ENCODE measurements around the gene SORBS2.

Gene SORBS2

GRCh38 chr4:185589067-185589836, 222.7 kb downstream of the SORBS2 start:
- no peak for DNase-seq (ENCODE audit: low read depth)
- H3K4me3 ChIP-seq (ENCODE audit: low read depth, low read length) = no peak overlapping the region
- TF ChIP-seq CTCF (IDR thresholded peaks at IDR 0.05; ENCODE audit: low read depth, low read length, missing control alignments) = no peak

GRCh38 chr4:185587427-185588161, 224.4 kb downstream of the SORBS2 start:
- no peak overlapping the region for H3K4me3 ChIP-seq (ENCODE audit: low read depth, low read length)
- peak; percentile 82 for DNase-seq (ENCODE audit: low read depth)
- no peak for TF ChIP-seq CTCF (IDR thresholded peaks at IDR 0.05; ENCODE audit: low read depth, low read length, missing control alignments)

- DNase-seq (ENCODE audit: low read depth) = no peak
- TF ChIP-seq CTCF (IDR thresholded peaks at IDR 0.05; ENCODE audit: low read depth, low read length, missing control alignments) = no peak
- H3K4me3 ChIP-seq (ENCODE audit: low read depth, low read length) = no peak overlapping the region
Observed at GRCh38 chr4:185587030-185587426, 225.0 kb downstream of the SORBS2 start.

- no peak for DNase-seq (ENCODE audit: low read depth)
- no peak for TF ChIP-seq CTCF (IDR thresholded peaks at IDR 0.05; ENCODE audit: low read depth, low read length, missing control alignments)
Observed at GRCh38 chr4:185585211-185585610, 226.8 kb downstream of the SORBS2 start.

GRCh38 chr4:185583813-185584212, 228.2 kb downstream of the SORBS2 start:
- no peak for DNase-seq (ENCODE audit: low read depth)
- no peak for TF ChIP-seq CTCF (IDR thresholded peaks at IDR 0.05; ENCODE audit: low read depth, low read length, missing control alignments)
- no peak overlapping the region for H3K4me3 ChIP-seq (ENCODE audit: low read depth, low read length)

More at GRCh38 chr4:185585211-185585610, 226.8 kb downstream of the SORBS2 start:
- H3K4me3 ChIP-seq (ENCODE audit: low read depth, low read length) = no peak overlapping the region

- H3K4me3 ChIP-seq (ENCODE audit: low read depth, low read length) = no peak overlapping the region
- no peak for DNase-seq (ENCODE audit: low read depth)
- TF ChIP-seq CTCF (IDR thresholded peaks at IDR 0.05; ENCODE audit: low read depth, low read length, missing control alignments) = no peak
Observed at GRCh38 chr4:185582651-185583400, 229.2 kb downstream of the SORBS2 start.
